ENCODE data around the gene GNB1L. TPM values are rescaled to one million over a fixed set of nuclear protein-coding genes. Genes with fewer than 3 reads are reported as not detected.

Gene GNB1L
- total RNA-seq, 1 donor from 2014 or later, result 3.7 TPM

GRCh38 chr22:19820880-19821522 lies 33.7 kb downstream of the GNB1L start:
- Mint-ChIP-seq H3K27me3 (ENCODE audit: unreplicated experiment) (peaks cover 4% of the 10 kb centered on the region), H3K27ac (ENCODE audit: unreplicated experiment) (no peak overlapping the region), H3K9me3 (ENCODE audit: unreplicated experiment) (no peaks in the 10 kb centered on the region), H3K4me1 (ENCODE audit: unreplicated experiment) (peaks cover 5% of the 10 kb centered on the region), H3K4me3 (ENCODE audit: unreplicated experiment) (no peak overlapping the region), H3K36me3 (ENCODE audit: low read depth, unreplicated experiment) (peaks cover 4% of the 10 kb centered on the region)
- TF ChIP-seq CTCF (IDR thresholded peaks at IDR 0.05; ENCODE audit: unreplicated experiment), result no peak
- DNase-seq (ENCODE audit: low spot score), result peak; percentile 4

GRCh38 chr22:19819911-19820879 lies 34.5 kb downstream of the GNB1L start:
- Mint-ChIP-seq H3K36me3 (ENCODE audit: low read depth, unreplicated experiment) (peaks cover 4% of the 10 kb centered on the region), H3K27me3 (ENCODE audit: unreplicated experiment) (peaks cover 4% of the 10 kb centered on the region), H3K9me3 (ENCODE audit: unreplicated experiment) (no peaks in the 10 kb centered on the region), H3K4me1 (ENCODE audit: unreplicated experiment) (peaks cover 5% of the 10 kb centered on the region), H3K27ac (ENCODE audit: unreplicated experiment) (no peak overlapping the region), H3K4me3 (ENCODE audit: unreplicated experiment) (no peak overlapping the region)
- no peak for TF ChIP-seq CTCF (IDR thresholded peaks at IDR 0.05; ENCODE audit: unreplicated experiment)
- DNase-seq (ENCODE audit: low spot score), result peak; percentile 1

GRCh38 chr22:19819208-19819910 lies 35.3 kb downstream of the GNB1L start:
- Mint-ChIP-seq H3K4me1 (ENCODE audit: unreplicated experiment) (peaks cover 5% of the 10 kb centered on the region), H3K27ac (ENCODE audit: unreplicated experiment) (no peak overlapping the region), H3K9me3 (ENCODE audit: unreplicated experiment) (no peaks in the 10 kb centered on the region), H3K4me3 (ENCODE audit: unreplicated experiment) (no peak overlapping the region), H3K36me3 (ENCODE audit: low read depth, unreplicated experiment) (peaks cover 4% of the 10 kb centered on the region), H3K27me3 (ENCODE audit: unreplicated experiment) (peaks cover 4% of the 10 kb centered on the region)
- no peak for TF ChIP-seq CTCF (IDR thresholded peaks at IDR 0.05; ENCODE audit: unreplicated experiment)
- DNase-seq (ENCODE audit: low spot score), result no peak

GRCh38 chr22:19818324-19819207 lies 36.1 kb downstream of the GNB1L start:
- Mint-ChIP-seq H3K4me3 (ENCODE audit: unreplicated experiment) (no peak overlapping the region), H3K4me1 (ENCODE audit: unreplicated experiment) (peaks cover 2% of the 10 kb centered on the region), H3K27me3 (ENCODE audit: unreplicated experiment) (peaks cover 4% of the 10 kb centered on the region), H3K36me3 (ENCODE audit: low read depth, unreplicated experiment) (peaks cover 4% of the 10 kb centered on the region), H3K27ac (ENCODE audit: unreplicated experiment) (no peak overlapping the region), H3K9me3 (ENCODE audit: unreplicated experiment) (no peaks in the 10 kb centered on the region)
- no peak for TF ChIP-seq CTCF (IDR thresholded peaks at IDR 0.05; ENCODE audit: unreplicated experiment)
- peak; percentile 1 for DNase-seq (ENCODE audit: low spot score)
